AG04449 (cell line): ENCODE results near the gene ZSWIM8.

Experiments
- CTCF ChIA-PET: fragments of 350-600 bp; formaldehyde crosslinking; extraction: SDS; loops from one replicate; lab custom pipeline; 2021; ENCODE audit warnings: antibody characterized with exemption; lab: Yijun Ruan, JAX
- POLR2A ChIA-PET: fragments of 400-600, 350-600 bp; formaldehyde crosslinking; extraction: SDS; loops from one replicate; lab custom pipeline; 2020; ENCODE audit warnings: antibody characterized with exemption, inconsistent platforms; lab: Yijun Ruan, JAX
- DNase-seq: peaks from one replicate; pipeline ENCODE4 v3.0.0-alpha.2; 2010; ENCODE audit warnings: low read depth, low spot score
- H3K4me3 ChIP-seq: 2 replicates; pipeline ENCODE4 v1.5.1; 2011; ENCODE audit warnings: low read depth, mild to moderate bottlenecking, control low read depth, low read length
- CTCF ChIP-seq: IDR thresholded peaks from one replicate; pipeline ENCODE4 v1.5.1; 2011; ENCODE audit warnings: mild to moderate bottlenecking, moderate library complexity, low read length, control low read depth, inconsistent platforms; ENCODE audit not compliant: insufficient read depth; ENCODE audit errors: missing control alignments

The ZSWIM8 gene

DNA sequence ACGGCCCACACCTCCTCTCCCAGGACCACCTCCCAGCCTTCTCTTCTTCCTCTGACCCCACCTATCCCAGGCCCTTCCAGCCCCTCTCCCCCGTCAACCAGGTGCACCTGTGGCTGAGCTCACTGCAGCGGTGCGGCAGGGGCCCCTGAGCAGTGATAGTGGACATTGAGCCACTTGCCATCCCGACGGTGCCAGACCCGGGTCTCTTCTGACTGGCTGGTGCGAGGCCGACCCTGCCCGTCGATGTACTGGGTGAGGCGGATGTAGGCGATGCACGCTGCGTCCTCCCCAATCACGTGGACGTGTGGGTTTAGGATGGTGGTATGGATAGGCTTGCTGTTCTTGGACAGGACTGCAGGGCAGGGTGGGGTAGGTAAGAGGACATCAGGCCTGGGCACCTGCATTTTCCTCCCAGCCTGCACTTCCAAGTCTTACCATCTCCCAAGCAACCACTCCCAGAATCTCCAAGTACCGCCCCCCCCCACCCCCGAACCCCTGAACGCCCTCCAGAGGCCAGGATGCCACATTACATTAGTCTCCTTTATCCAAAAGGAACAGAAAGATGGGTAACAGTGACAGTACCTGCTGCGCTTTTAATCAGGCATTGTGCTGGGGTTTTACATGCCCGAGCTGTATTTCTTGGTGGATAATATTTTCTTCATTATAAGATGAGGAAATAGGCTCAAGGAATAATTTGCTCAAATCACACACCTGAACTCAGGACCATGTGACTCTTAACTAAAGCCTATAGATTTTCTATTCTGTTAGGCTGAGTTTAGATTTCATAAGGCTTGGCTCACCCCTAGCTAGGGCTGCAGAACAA lies 29.7 kb downstream of the ZSWIM8 start:
- no peak for TF ChIP-seq CTCF
- no peak for DNase-seq
- ChIA-PET POLR2A (interaction anchor here (1.2 kb wide), 1 partner anchor 29 kb away, joined by 6 read pairs; the partner anchor contains the start of gene ZSWIM8), CTCF (interaction anchor here (0.9 to 2.5 kb wide), 8 partner anchors 9 to 65 kb away, joined by 3 to 11 read pairs (median 4); no protein-coding TSS in a partner anchor)
- no peak overlapping the region for H3K4me3 ChIP-seq

DNA sequence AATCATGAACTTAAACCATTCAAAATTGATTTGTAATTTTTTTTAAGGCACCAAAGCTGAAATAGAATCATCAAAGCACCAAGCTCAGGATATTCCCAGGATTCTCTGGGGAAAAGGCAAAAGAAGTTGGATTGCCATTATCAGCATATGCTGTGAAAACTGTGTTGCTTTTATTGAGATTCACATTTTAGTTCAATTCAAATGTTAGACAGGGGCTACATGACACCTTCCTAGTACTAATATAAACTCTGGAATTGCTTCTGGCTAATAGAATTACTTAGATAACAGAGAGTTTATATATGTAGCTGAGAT lies 30.3 kb downstream of the ZSWIM8 start:
- no peak for DNase-seq
- POLR2A ChIA-PET = interaction anchor here (0.7 to 1.2 kb wide), 2 partner anchors 12 to 30 kb away, joined by 3 to 6 read pairs; partner anchors contain the start of gene ZSWIM8
- CTCF ChIA-PET = interaction anchor here (1.0 to 2.5 kb wide), 7 partner anchors 10 to 64 kb away, joined by 3 to 11 read pairs (median 3); no protein-coding TSS in a partner anchor
- no peak for TF ChIP-seq CTCF
- H3K4me3 ChIP-seq = no peak overlapping the region

DNA sequence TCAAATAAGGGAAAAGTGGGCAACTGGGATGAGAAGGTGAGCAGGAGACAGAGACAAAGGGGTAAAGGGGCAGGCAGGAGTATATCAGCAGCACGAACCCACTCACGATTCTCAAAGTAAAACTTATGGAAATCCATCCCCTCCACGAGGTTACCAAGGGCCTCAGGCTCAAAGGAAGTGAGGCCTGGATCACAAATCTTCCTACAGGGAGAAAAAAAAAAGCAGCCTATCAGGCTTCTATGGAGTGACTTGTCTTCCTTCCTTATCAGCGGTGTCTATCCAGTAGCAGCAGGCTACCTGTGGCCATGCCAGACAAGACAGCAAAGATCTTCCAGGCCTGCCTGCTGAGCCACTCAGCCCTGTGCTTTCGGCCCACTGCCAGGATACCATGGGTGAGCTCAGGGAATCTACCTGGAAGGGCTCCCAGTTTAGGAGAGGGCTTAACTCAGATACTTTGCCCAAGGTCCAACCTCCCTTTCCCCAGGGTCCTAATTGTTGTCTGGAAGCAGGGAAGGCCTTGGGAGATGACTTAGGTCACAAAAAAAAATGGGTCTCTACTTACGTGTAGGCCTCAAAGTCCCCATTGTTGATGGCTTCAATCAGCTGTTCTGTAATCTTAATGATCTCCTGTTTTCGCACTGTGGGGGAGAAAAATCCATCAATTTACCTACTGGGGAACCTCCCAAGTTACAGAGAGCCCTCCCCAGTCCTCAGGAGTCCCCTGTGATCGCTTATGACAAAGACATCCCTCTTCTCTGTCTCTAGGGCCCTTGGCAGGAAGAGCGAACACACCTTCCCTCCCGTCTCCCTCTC lies 31.7 kb downstream of the ZSWIM8 start:
- no peak for TF ChIP-seq CTCF
- CTCF ChIA-PET = interaction anchor here (1.0 to 2.5 kb wide), 3 partner anchors 33 to 140 kb away, joined by 3 to 11 read pairs (median 4); no protein-coding TSS in a partner anchor
- POLR2A ChIA-PET = interaction anchor here (0.6 to 1.5 kb wide), 2 partner anchors 21 to 87 kb away, joined by 3 to 4 read pairs; no protein-coding TSS in a partner anchor
- H3K4me3 ChIP-seq = no peak overlapping the region
- no peak for DNase-seq

GRCh38 chr10:73817826-73818225 lies 32.4 kb downstream of the ZSWIM8 start:
- CTCF ChIA-PET = interaction anchor here (1.3 to 1.9 kb wide), 3 partner anchors 11 to 41 kb away, joined by 3 to 6 read pairs (median 4); no protein-coding TSS in a partner anchor
- DNase-seq = no peak
- TF ChIP-seq CTCF = no peak
- POLR2A ChIA-PET = no interaction called here
- H3K4me3 ChIP-seq = no peak overlapping the region

GRCh38 chr10:73818402-73818801 lies 33.0 kb downstream of the ZSWIM8 start:
- ChIA-PET CTCF (interaction anchor here (1.5 to 1.9 kb wide), 2 partner anchors 10 to 41 kb away, joined by 3 to 6 read pairs; no protein-coding TSS in a partner anchor), POLR2A (no interaction called here)
- TF ChIP-seq CTCF = no peak
- H3K4me3 ChIP-seq = no peak overlapping the region
- no peak for DNase-seq
